ENCODE data around the gene NUDT13. TPM values are rescaled to one million over a fixed set of nuclear protein-coding genes. Genes with fewer than 3 reads are reported as not detected.

Gene NUDT13
- total RNA-seq, 1 donor from 2014 or later = 2.3 TPM

DNA sequence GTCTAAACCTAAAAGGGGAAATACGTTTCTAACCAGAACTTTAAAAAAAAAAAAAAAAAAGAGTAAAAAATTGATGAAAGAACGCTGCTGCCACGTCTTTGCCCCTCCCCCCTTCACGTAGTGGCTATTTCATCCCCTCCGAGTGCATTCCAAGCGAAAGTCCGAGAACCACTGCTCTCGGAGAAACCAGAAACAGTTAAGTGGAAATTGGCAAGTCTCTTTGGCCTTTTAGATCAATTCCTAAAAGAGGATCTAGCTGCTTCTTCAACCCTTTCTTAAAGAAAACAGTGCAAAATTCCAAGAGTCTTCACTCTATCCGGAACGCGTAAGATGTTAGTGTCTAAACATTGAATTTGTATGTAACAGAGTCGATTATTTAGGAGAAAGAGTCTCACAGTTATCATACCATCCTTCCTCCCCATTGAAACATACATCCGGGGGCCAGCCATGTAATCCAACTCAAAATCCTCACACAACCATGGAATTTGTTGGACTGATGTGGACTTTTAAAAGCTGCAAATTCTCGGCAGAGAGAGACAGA lies 14.7 kb upstream of the NUDT13 start:
- no peaks in the 10 kb centered on the region for H3K9me3 ChIP-seq
- peak overlapping the region; percentile 87 for H3K27ac ChIP-seq
- no peak for DNase-seq
- peak overlapping the region; percentile 87 for H3K4me3 ChIP-seq
- peaks cover 1% of the 10 kb centered on the region for H3K36me3 ChIP-seq
- peaks cover 10% of the 10 kb centered on the region for H3K4me1 ChIP-seq
- no peaks in the 10 kb centered on the region for H3K27me3 ChIP-seq
- no peak for ATAC-seq
- intact Hi-C loops (cut with DNase I) = no loop called here
- TF ChIP-seq, protein P1, sequence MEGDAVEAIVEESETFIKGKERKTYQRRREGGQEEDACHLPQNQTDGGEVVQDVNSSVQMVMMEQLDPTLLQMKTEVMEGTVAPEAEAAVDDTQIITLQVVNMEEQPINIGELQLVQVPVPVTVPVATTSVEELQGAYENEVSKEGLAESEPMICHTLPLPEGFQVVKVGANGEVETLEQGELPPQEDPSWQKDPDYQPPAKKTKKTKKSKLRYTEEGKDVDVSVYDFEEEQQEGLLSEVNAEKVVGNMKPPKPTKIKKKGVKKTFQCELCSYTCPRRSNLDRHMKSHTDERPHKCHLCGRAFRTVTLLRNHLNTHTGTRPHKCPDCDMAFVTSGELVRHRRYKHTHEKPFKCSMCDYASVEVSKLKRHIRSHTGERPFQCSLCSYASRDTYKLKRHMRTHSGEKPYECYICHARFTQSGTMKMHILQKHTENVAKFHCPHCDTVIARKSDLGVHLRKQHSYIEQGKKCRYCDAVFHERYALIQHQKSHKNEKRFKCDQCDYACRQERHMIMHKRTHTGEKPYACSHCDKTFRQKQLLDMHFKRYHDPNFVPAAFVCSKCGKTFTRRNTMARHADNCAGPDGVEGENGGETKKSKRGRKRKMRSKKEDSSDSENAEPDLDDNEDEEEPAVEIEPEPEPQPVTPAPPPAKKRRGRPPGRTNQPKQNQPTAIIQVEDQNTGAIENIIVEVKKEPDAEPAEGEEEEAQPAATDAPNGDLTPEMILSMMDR (IDR thresholded peaks at IDR 0.05) = no peak

DNA sequence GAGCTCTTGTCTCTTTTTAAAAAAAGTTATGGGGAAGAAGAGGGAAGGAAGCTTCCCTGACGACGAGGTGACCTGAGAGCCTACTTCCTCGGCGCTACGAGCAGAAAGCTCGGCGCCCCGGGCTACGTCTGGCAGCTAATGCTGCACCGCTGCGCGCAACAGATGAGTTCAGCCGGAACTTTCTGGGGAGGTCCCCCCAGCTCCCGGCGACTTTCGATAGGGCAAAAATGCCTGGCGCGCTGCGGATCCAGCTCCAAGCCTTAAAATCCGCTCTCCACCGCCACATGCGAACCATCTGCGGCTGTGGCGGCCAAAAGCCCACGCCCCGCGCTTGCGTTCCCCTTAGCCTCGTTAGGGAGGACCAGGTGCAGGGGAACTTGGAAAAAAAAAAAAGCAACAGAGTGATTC lies 14.2 kb upstream of the NUDT13 start:
- Histone ChIP-seq H3K4me1 (peaks cover 10% of the 10 kb centered on the region), H3K27me3 (no peaks in the 10 kb centered on the region), H3K9me3 (no peaks in the 10 kb centered on the region), H3K36me3 (peaks cover 4% of the 10 kb centered on the region), H3K4me3 (peak overlapping the region; percentile 87), H3K27ac (peak overlapping the region; percentile 87)
- DNase-seq = peak; percentile 87
- intact Hi-C loops (cut with DNase I) = no loop called here
- TF ChIP-seq, protein P1 (IDR thresholded peaks at IDR 0.05) = no peak
- peak; percentile 60 for ATAC-seq

DNA sequence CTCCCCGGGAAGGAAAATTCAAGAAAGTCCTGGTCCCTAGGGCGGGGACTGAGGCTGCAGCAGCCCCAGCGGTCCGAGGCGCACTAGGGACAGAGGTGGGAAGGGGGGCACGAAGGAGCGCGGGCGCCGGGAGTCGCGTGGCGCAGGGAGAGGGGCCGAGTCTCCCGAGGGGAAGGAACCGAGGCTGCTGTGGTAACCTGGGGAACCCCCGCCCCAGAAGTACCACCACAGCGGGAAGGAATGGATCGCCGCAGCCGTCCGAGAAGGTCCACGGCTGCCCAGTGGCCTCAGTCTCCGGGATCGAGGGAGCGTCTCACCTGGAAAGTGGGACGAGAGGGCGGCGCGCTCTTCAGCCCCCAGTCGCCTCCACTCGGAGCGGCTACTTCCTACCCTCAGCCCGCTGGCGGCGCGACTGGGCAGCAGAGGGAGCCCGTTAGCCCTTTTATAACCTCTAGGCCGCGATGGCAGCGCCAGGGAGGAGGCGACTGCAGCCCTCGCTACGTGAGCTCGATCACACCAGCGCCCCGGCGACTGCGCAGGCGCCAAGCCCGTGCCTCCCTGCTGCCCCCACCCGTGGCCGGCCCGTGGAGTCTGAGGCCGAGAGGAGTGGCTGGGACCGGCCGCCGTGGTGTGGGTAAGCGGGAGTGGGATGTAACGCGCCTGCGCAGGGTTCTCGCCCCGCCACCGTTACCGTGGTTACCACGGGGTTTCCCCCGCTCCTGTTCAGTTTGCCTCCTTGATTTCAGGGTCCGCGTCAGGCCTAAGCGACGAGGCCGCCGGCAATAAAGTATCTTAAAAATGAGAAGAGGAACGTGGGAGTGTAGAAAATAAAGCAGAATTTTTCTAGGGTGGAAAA lies 13.6 kb upstream of the NUDT13 start, which contains the start of gene P4HA1:
Gene P4HA1, minus strand, starts transcription at position 418 of the 856 bp plus-strand sequence. CDS start 21,983 bp downstream, outside the sequence.
- peaks cover 10% of the 10 kb centered on the region for H3K4me1 ChIP-seq
- peak; percentile 100 for DNase-seq
- peaks cover 4% of the 10 kb centered on the region for H3K36me3 ChIP-seq
- TF ChIP-seq, protein P1 (IDR thresholded peaks at IDR 0.05) = peak; percentile 67
- peak; percentile 98 for ATAC-seq
- no peaks in the 10 kb centered on the region for H3K9me3 ChIP-seq
- no peaks in the 10 kb centered on the region for H3K27me3 ChIP-seq
- intact Hi-C loops (cut with DNase I) = no loop called here
- H3K27ac ChIP-seq = peak within 1 kb of the TSS; percentile 87
- peak within 1 kb of the TSS; percentile 87 for H3K4me3 ChIP-seq

DNA sequence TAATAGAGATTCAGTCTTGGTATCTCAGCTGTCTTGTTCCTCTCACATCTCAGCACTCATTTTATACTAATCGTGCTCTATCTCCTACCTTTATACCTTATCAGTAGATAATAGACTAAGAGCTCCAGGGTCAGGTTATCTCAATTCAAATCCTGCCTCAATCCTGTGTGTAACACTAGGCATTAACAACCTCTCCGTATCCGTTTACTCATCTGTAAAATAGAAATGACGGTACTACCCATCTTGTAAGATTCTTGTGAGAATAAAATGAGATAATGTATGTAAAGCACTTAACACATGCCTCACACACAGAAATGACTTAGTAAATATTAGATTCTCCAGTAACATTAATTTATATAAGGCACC lies 13.0 kb upstream of the NUDT13 start:
- H3K4me1 ChIP-seq = peaks cover 10% of the 10 kb centered on the region
- peak overlapping the region; percentile 87 for H3K27ac ChIP-seq
- no peaks in the 10 kb centered on the region for H3K9me3 ChIP-seq
- DNase-seq (no peak), ATAC-seq (no peak)
- peak overlapping the region; percentile 87 for H3K4me3 ChIP-seq
- intact Hi-C loops (cut with DNase I) = no loop called here
- H3K27me3 ChIP-seq = no peaks in the 10 kb centered on the region
- TF ChIP-seq, protein P1 (IDR thresholded peaks at IDR 0.05) = no peak
- H3K36me3 ChIP-seq = peaks cover 4% of the 10 kb centered on the region

DNA sequence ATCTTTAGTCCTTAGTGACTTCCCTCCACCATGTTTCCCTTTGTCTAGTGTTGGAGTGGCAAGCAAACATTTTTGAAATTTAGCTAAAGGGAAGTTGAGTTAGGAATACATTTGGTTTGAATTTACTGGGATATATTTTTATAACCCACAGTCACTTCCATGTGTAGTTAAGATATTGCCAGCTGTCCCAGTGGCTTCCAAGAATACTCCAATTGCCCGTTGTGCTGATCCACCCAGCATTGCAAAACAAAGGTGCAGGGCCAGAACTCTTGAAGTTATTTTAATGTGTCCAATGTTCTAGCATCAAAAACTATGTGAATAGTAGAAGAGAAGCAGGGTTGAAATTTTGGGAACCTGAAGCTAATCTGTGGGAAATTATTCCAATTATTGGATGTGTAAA lies 11.1 kb upstream of the NUDT13 start:
- Histone ChIP-seq H3K4me1 (peaks cover 7% of the 10 kb centered on the region), H3K27me3 (no peaks in the 10 kb centered on the region), H3K27ac (no peak overlapping the region), H3K36me3 (peaks cover 4% of the 10 kb centered on the region), H3K4me3 (no peak overlapping the region), H3K9me3 (no peaks in the 10 kb centered on the region)
- intact Hi-C loops (cut with DNase I) = no loop called here
- DNase-seq (no peak), ATAC-seq (no peak)
- TF ChIP-seq, protein P1 (IDR thresholded peaks at IDR 0.05) = no peak

Data from upper lobe of right lung (tissue), 1 donor.